ENCODE measurements around the gene BSN. TPM values are rescaled to one million over a fixed set of nuclear protein-coding genes. Genes with fewer than 3 reads are reported as not detected.

BSN gene
- total RNA-seq, 2 experiments from 2014 or later: 0.12 to 0.20 TPM

- Mint-ChIP-seq H3K27ac (no peak overlapping the region), H3K27me3 (ENCODE audit: low read depth) (no peaks in the 10 kb centered on the region)
- CTCF ChIA-PET: interaction anchor here (0.7 to 5.9 kb wide), 3 partner anchors 29 to 134 kb away, joined by 3 to 171 read pairs (median 3); no protein-coding TSS in a partner anchor
These were observed 17.3 kb upstream of the BSN start for GRCh38 chr3:49536875-49537533.

GRCh38 chr3:49539659-49540560 is 14.4 kb upstream of the BSN start:
- Mint-ChIP-seq H3K27me3 (ENCODE audit: low read depth) (no peaks in the 10 kb centered on the region), H3K27ac (no peak overlapping the region), H3K4me1 (ENCODE audit: low read depth) (peaks cover 2% of the 10 kb centered on the region), H3K36me3 (ENCODE audit: low read depth) (no peaks in the 10 kb centered on the region), H3K9me3 (no peaks in the 10 kb centered on the region), H3K4me3 (peak overlapping the region; percentile 69)
- intact Hi-C loops (cut with micrococcal nuclease): loop anchor here (1.0 to 5.0 kb wide), 4 partner anchors 62 to 686 kb away; no protein-coding TSS in a partner anchor
- DNase-seq: peak; percentile 93
- CTCF ChIA-PET: interaction anchor here (0.5 to 5.9 kb wide), 51 partner anchors 10 to 699 kb away, joined by 3 to 171 read pairs (median 4); partner anchors contain the start of genes AMIGO3, BSN and IP6K1

More at GRCh38 chr3:49536875-49537533, 17.3 kb upstream of the BSN start:
- H3K4me3 Mint-ChIP-seq: no peak overlapping the region
- intact Hi-C loops (cut with micrococcal nuclease): no loop called here
- no peaks in the 10 kb centered on the region for H3K36me3 Mint-ChIP-seq (ENCODE audit: low read depth)
- H3K4me1 Mint-ChIP-seq (ENCODE audit: low read depth): peaks cover 2% of the 10 kb centered on the region
- H3K9me3 Mint-ChIP-seq: no peaks in the 10 kb centered on the region
- DNase-seq: no peak

- H3K9me3 Mint-ChIP-seq: no peaks in the 10 kb centered on the region
- H3K4me3 Mint-ChIP-seq: no peak overlapping the region
- intact Hi-C loops (cut with micrococcal nuclease): no loop called here
- DNase-seq: no peak
- CTCF ChIA-PET: interaction anchor here (1.0 to 7.2 kb wide), 2 partner anchors 12 to 15 kb away, joined by 4 to 43 read pairs; no protein-coding TSS in a partner anchor
- H3K4me1 Mint-ChIP-seq (ENCODE audit: low read depth): peaks cover 12% of the 10 kb centered on the region
- peaks cover 30% of the 10 kb centered on the region for H3K27me3 Mint-ChIP-seq (ENCODE audit: low read depth)
- no peak overlapping the region for H3K27ac Mint-ChIP-seq
- no peaks in the 10 kb centered on the region for H3K36me3 Mint-ChIP-seq (ENCODE audit: low read depth)
These were observed 2.2 kb upstream of the BSN start for GRCh38 chr3:49552087-49552486.

GRCh38 chr3:49553324-49553691 is 969 bp upstream of the BSN start:
- intact Hi-C loops (cut with micrococcal nuclease): no loop called here
- CTCF ChIA-PET: interaction anchor here (2.1 to 7.2 kb wide), 2 partner anchors 13 to 118 kb away, joined by 9 to 43 read pairs; no protein-coding TSS in a partner anchor
- H3K27ac Mint-ChIP-seq: no peak overlapping the region
- peak overlapping the region; percentile 87 for H3K4me3 Mint-ChIP-seq
- H3K4me1 Mint-ChIP-seq (ENCODE audit: low read depth): peaks cover 12% of the 10 kb centered on the region
- H3K36me3 Mint-ChIP-seq (ENCODE audit: low read depth): no peaks in the 10 kb centered on the region
- no peaks in the 10 kb centered on the region for H3K9me3 Mint-ChIP-seq
- peaks cover 38% of the 10 kb centered on the region for H3K27me3 Mint-ChIP-seq (ENCODE audit: low read depth)
- DNase-seq: no peak

GRCh38 chr3:49554633-49555265 is 472 bp downstream of the BSN start:
- Mint-ChIP-seq H3K4me3 (peak overlapping the region; percentile 59), H3K36me3 (ENCODE audit: low read depth) (no peaks in the 10 kb centered on the region), H3K27ac (no peak overlapping the region), H3K9me3 (no peaks in the 10 kb centered on the region), H3K4me1 (ENCODE audit: low read depth) (peaks cover 12% of the 10 kb centered on the region), H3K27me3 (ENCODE audit: low read depth) (peaks cover 43% of the 10 kb centered on the region)
- intact Hi-C loops (cut with micrococcal nuclease): loop anchor here (1.0 kb wide), 1 partner anchor 142 kb away; the partner anchor contains the start of gene TCTA
- CTCF ChIA-PET: interaction anchor here (1.0 to 7.2 kb wide), 4 partner anchors 12 to 119 kb away, joined by 3 to 43 read pairs (median 6); no protein-coding TSS in a partner anchor
- peak; percentile 52 for DNase-seq

- H3K4me3 Mint-ChIP-seq: no peak overlapping the region
- H3K36me3 Mint-ChIP-seq (ENCODE audit: low read depth): no peaks in the 10 kb centered on the region
- intact Hi-C loops (cut with micrococcal nuclease): no loop called here
- H3K9me3 Mint-ChIP-seq: no peaks in the 10 kb centered on the region
- DNase-seq: no peak
- H3K27me3 Mint-ChIP-seq (ENCODE audit: low read depth): peaks cover 37% of the 10 kb centered on the region
- CTCF ChIA-PET: interaction anchor here (0.5 to 2.6 kb wide), 4 partner anchors 17 to 546 kb away, joined by 3 to 9 read pairs (median 6); no protein-coding TSS in a partner anchor
- H3K27ac Mint-ChIP-seq: no peak overlapping the region
- H3K4me1 Mint-ChIP-seq (ENCODE audit: low read depth): peaks cover 12% of the 10 kb centered on the region
These were observed 2.4 kb downstream of the BSN start for GRCh38 chr3:49556500-49557275.

- no peak for DNase-seq
- no peaks in the 10 kb centered on the region for H3K9me3 Mint-ChIP-seq
- CTCF ChIA-PET: no interaction called here
These were observed 8.8 kb downstream of the BSN start for GRCh38 chr3:49563040-49563578.

GRCh38 chr3:49563766-49564165 is 9.5 kb downstream of the BSN start:
- Mint-ChIP-seq H3K9me3 (no peaks in the 10 kb centered on the region), H3K27ac (no peak overlapping the region), H3K27me3 (ENCODE audit: low read depth) (peaks cover 3% of the 10 kb centered on the region), H3K4me3 (no peak overlapping the region), H3K36me3 (ENCODE audit: low read depth) (no peaks in the 10 kb centered on the region), H3K4me1 (ENCODE audit: low read depth) (no peaks in the 10 kb centered on the region)
- CTCF ChIA-PET: interaction anchor here (1.8 kb wide), 1 partner anchor 23 kb away, joined by 9 read pairs; no protein-coding TSS in a partner anchor
- intact Hi-C loops (cut with micrococcal nuclease): no loop called here
- no peak for DNase-seq

More at GRCh38 chr3:49563040-49563578, 8.8 kb downstream of the BSN start:
- Mint-ChIP-seq H3K4me3 (no peak overlapping the region), H3K27me3 (ENCODE audit: low read depth) (peaks cover 7% of the 10 kb centered on the region), H3K27ac (no peak overlapping the region), H3K4me1 (ENCODE audit: low read depth) (no peaks in the 10 kb centered on the region), H3K36me3 (ENCODE audit: low read depth) (no peaks in the 10 kb centered on the region)
- intact Hi-C loops (cut with micrococcal nuclease): no loop called here

GRCh38 chr3:49566312-49566711 is 12.0 kb downstream of the BSN start:
- Mint-ChIP-seq H3K27me3 (ENCODE audit: low read depth) (no peaks in the 10 kb centered on the region), H3K4me3 (no peak overlapping the region), H3K27ac (no peak overlapping the region), H3K4me1 (ENCODE audit: low read depth) (no peaks in the 10 kb centered on the region), H3K36me3 (ENCODE audit: low read depth) (no peaks in the 10 kb centered on the region), H3K9me3 (no peaks in the 10 kb centered on the region)
- intact Hi-C loops (cut with micrococcal nuclease): loop anchor here (1.0 kb wide), 1 partner anchor 105 kb away; no protein-coding TSS in a partner anchor
- DNase-seq: no peak
- CTCF ChIA-PET: interaction anchor here (0.6 to 2.2 kb wide), 5 partner anchors 14 to 37 kb away, joined by 3 to 7 read pairs (median 3); no protein-coding TSS in a partner anchor

- H3K36me3 Mint-ChIP-seq (ENCODE audit: low read depth): no peaks in the 10 kb centered on the region
- DNase-seq: no peak
- no peaks in the 10 kb centered on the region for H3K4me1 Mint-ChIP-seq (ENCODE audit: low read depth)
- CTCF ChIA-PET: interaction anchor here (0.5 to 2.2 kb wide), 7 partner anchors 12 to 139 kb away, joined by 3 to 7 read pairs (median 3); no protein-coding TSS in a partner anchor
- H3K27ac Mint-ChIP-seq: no peak overlapping the region
- H3K27me3 Mint-ChIP-seq (ENCODE audit: low read depth): no peaks in the 10 kb centered on the region
- H3K9me3 Mint-ChIP-seq: no peaks in the 10 kb centered on the region
- intact Hi-C loops (cut with micrococcal nuclease): no loop called here
- H3K4me3 Mint-ChIP-seq: no peak overlapping the region
These were observed 13.1 kb downstream of the BSN start for GRCh38 chr3:49567406-49567805.

- intact Hi-C loops (cut with micrococcal nuclease): no loop called here
- H3K36me3 Mint-ChIP-seq (ENCODE audit: low read depth): no peaks in the 10 kb centered on the region
- no peak overlapping the region for H3K4me3 Mint-ChIP-seq
- H3K27me3 Mint-ChIP-seq (ENCODE audit: low read depth): no peaks in the 10 kb centered on the region
- no peaks in the 10 kb centered on the region for H3K4me1 Mint-ChIP-seq (ENCODE audit: low read depth)
- CTCF ChIA-PET: interaction anchor here (2.6 kb wide), 1 partner anchor 29 kb away, joined by 10 read pairs; no protein-coding TSS in a partner anchor
- DNase-seq: no peak
- H3K27ac Mint-ChIP-seq: no peak overlapping the region
- H3K9me3 Mint-ChIP-seq: no peaks in the 10 kb centered on the region
These were observed 14.7 kb downstream of the BSN start for GRCh38 chr3:49568965-49569364.

Measured in activated naive CD4-positive, alpha-beta T cell treated with anti-CD3 and anti-CD28 coated beads for 36 hours (primary cell).